PC-3 (cell line): ENCODE data around the gene SCRT2. TPM values are rescaled to one million over a fixed set of nuclear protein-coding genes. Genes with fewer than 3 reads are reported as not detected.

Experiments used
- ATAC-seq: fragments of 200-7000 bp; cut with Tn5 transposase; 2 replicates; pipeline ENCODE4 v1.9.1; 2020; ENCODE audit warnings: mild to moderate bottlenecking, moderate library complexity
- BruUV-seq: library from RNA; stranded (reverse); fragments of 400-500 nt; replicated peaks from 2 replicates; lab custom pipeline; 2021; lab: Mats Ljungman, UMichigan
- CTCF ChIA-PET: fragments of 300-600 bp; sonication (Branson Sonifier 250); formaldehyde crosslinking; loops from one replicate; lab custom pipeline; 2022; ENCODE audit warnings: antibody characterized with exemption; lab: Charles Lee
- POLR2A ChIA-PET: fragments of 300-600 bp; sonication (Branson Sonifier 250); formaldehyde crosslinking; loops from one replicate; lab custom pipeline; 2022; ENCODE audit warnings: antibody characterized with exemption; ENCODE audit not compliant: unreplicated experiment; lab: Charles Lee
- DNase-seq: peaks from one replicate; pipeline ENCODE4 v3.0.0-alpha.2; 2015
- H2AFZ ChIP-seq: fragments of 300-600 bp; sonication (generic); 2 replicates; pipeline ENCODE4 v1.6.0; 2016; ENCODE audit warnings: antibody characterized with exemption, low read length
- H3F3A ChIP-seq: fragments of 300-600 bp; sonication (generic); one replicate; pipeline ENCODE4 v1.6.0; 2017; ENCODE audit warnings: antibody characterized with exemption, low read length, control low read depth, mild to moderate bottlenecking; ENCODE audit not compliant: unreplicated experiment
- H3K27ac ChIP-seq: fragments of 300-600 bp; sonication (generic); 2 replicates; pipeline ENCODE4 v1.5.1; 2016; ENCODE audit warnings: mild to moderate bottlenecking, low read length
- H3K27me3 ChIP-seq: fragments of 300-600 bp; sonication (generic); 2 replicates; pipeline ENCODE4 v1.6.1; 2016; ENCODE audit warnings: low read length, mixed read lengths
- H3K36me3 ChIP-seq: fragments of 300-600 bp; sonication (generic); 2 replicates; pipeline ENCODE4 v1.6.1; 2016; ENCODE audit warnings: low read depth, mixed run types, low read length, mixed read lengths
- H3K4me1 ChIP-seq: fragments of 300-600 bp; sonication (generic); 2 replicates; pipeline ENCODE4 v1.5.1; 2016; ENCODE audit warnings: low read length; ENCODE audit not compliant: insufficient read depth
- H3K4me2 ChIP-seq: fragments of 300-600 bp; sonication (generic); 2 replicates; pipeline ENCODE4 v1.6.0; 2016; ENCODE audit warnings: low read length
- H3K4me3 ChIP-seq: fragments of 300-600 bp; sonication (generic); 2 replicates; pipeline ENCODE4 v1.5.1; 2016; ENCODE audit warnings: mild to moderate bottlenecking, low read length, mixed read lengths
- H3K79me2 ChIP-seq: fragments of 300-600 bp; sonication (generic); 2 replicates; pipeline ENCODE4 v1.6.1; 2017; ENCODE audit warnings: low read length, mixed read lengths
- H3K9ac ChIP-seq: fragments of 300-600 bp; sonication (generic); 2 replicates; pipeline ENCODE4 v1.6.0; 2016; ENCODE audit warnings: mild to moderate bottlenecking, low read length
- H3K9me2 ChIP-seq: fragments of 300-600 bp; sonication (generic); replicated peaks from 2 replicates; pipeline ENCODE4 v1.6.1; 2016; ENCODE audit warnings: mixed run types, low read length, mixed read lengths
- H3K9me3 ChIP-seq: fragments of 300-600 bp; sonication (generic); 2 replicates; pipeline ENCODE4 v1.6.1; 2016; ENCODE audit warnings: low read length, mixed read lengths
- H4K20me1 ChIP-seq: fragments of 300-600 bp; sonication (generic); 2 replicates; pipeline ENCODE4 v1.6.1; 2016; ENCODE audit warnings: low read length, mixed read lengths
- EZH2 ChIP-seq: fragments of 300-600 bp; sonication (generic); IDR thresholded peaks from one replicate; pipeline ENCODE4 v1.6.1; 2017; ENCODE audit warnings: antibody characterized with exemption, mild to moderate bottlenecking, low read length; ENCODE audit not compliant: unreplicated experiment
- EZH2phosphoT487 ChIP-seq: fragments of 300-600 bp; sonication (generic); IDR thresholded peaks from 2 replicates; pipeline ENCODE4 v1.6.1; 2018; ENCODE audit warnings: mild to moderate bottlenecking, antibody characterized with exemption, low read length, borderline replicate concordance
- intact Hi-C: fragments of 100-400 bp; cut with micrococcal nuclease; formaldehyde crosslinking; loops from 2 replicates; pipeline ENCODE4 v1.9.0; 2023
- total RNA-seq: library from RNA; depleted of rRNA; stranded (reverse); fragments of >200 nt; gene quantifications from 2 replicates; pipeline ENCODE4 v1.2.3, GENCODE V29; 2014
- TF ChIP-seq, protein P1 (sequence below): fragments of 300-600 bp; sonication (generic); conservative IDR thresholded peaks from 2 replicates; pipeline ENCODE4 v1.5.1; 2017; ENCODE audit warnings: antibody characterized with exemption, low read depth, mild to moderate bottlenecking, low read length

Gene SCRT2
- total RNA-seq, 1 experiment from 2014 or later: not detected

GRCh38 chr20:722822-723644, 47.4 kb upstream of the SCRT2 start:
- Histone ChIP-seq H3F3A (no peaks in the 10 kb centered on the region), H3K4me2 (no peak overlapping the region), H3K4me1 (no peaks in the 10 kb centered on the region), H3K79me2 (no peaks in the 10 kb centered on the region), H4K20me1 (no peaks in the 10 kb centered on the region), H3K27ac (no peak overlapping the region), H3K9me3 (no peaks in the 10 kb centered on the region), H3K27me3 (peaks cover 60% of the 10 kb centered on the region), H3K9me2 (no peaks in the 10 kb centered on the region), H3K9ac (no peak overlapping the region), H3K4me3 (no peak overlapping the region), H3K36me3 (no peaks in the 10 kb centered on the region), H2AFZ (no peak overlapping the region)
- intact Hi-C loops: no loop called here
- ChIA-PET CTCF (no interaction called here), POLR2A (no interaction called here)
- DNase-seq: no peak
- no TSS peak for BruUV-seq
- TF ChIP-seq EZH2phosphoT487: no peak
- TF ChIP-seq, protein P1, sequence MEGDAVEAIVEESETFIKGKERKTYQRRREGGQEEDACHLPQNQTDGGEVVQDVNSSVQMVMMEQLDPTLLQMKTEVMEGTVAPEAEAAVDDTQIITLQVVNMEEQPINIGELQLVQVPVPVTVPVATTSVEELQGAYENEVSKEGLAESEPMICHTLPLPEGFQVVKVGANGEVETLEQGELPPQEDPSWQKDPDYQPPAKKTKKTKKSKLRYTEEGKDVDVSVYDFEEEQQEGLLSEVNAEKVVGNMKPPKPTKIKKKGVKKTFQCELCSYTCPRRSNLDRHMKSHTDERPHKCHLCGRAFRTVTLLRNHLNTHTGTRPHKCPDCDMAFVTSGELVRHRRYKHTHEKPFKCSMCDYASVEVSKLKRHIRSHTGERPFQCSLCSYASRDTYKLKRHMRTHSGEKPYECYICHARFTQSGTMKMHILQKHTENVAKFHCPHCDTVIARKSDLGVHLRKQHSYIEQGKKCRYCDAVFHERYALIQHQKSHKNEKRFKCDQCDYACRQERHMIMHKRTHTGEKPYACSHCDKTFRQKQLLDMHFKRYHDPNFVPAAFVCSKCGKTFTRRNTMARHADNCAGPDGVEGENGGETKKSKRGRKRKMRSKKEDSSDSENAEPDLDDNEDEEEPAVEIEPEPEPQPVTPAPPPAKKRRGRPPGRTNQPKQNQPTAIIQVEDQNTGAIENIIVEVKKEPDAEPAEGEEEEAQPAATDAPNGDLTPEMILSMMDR: no peak
- no peak for TF ChIP-seq EZH2
- ATAC-seq: no peak

GRCh38 chr20:721876-722275, 46.3 kb upstream of the SCRT2 start:
- Histone ChIP-seq H3K4me1 (no peaks in the 10 kb centered on the region), H3F3A (no peaks in the 10 kb centered on the region), H3K4me3 (no peak overlapping the region), H3K4me2 (no peak overlapping the region), H2AFZ (no peak overlapping the region), H3K79me2 (no peaks in the 10 kb centered on the region), H3K9ac (no peak overlapping the region), H3K36me3 (no peaks in the 10 kb centered on the region), H3K9me2 (no peaks in the 10 kb centered on the region), H4K20me1 (no peaks in the 10 kb centered on the region), H3K27ac (no peak overlapping the region), H3K9me3 (no peaks in the 10 kb centered on the region), H3K27me3 (peaks cover 59% of the 10 kb centered on the region)
- DNase-seq: no peak
- ATAC-seq: no peak
- BruUV-seq: no TSS peak
- POLR2A ChIA-PET: no interaction called here
- intact Hi-C loops: no loop called here
- TF ChIP-seq EZH2phosphoT487 (no peak), EZH2 (no peak)
- TF ChIP-seq, protein P1: no peak
- CTCF ChIA-PET: no interaction called here

DNA sequence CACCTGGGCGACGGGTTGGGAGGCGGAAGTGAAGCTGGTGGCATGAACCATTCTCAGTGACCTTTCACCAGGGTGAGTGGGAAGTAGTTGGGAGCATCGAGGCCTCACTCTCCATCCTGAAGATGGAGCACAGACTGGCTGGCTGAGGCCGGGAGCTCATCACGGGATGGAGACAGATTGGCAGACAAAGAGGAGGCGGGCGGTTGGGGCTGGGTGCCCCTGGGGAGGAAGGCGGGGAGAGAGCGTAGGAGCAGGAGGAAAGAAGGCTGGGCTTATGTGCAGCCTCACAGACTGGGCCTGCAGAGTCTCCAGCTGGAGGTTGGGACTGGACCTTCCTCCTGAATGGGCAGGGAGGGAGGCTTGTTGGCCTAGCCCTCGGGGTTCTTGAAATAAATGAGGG, 44.2 kb upstream of the SCRT2 start:
- no peak for ATAC-seq
- H4K20me1 ChIP-seq: no peaks in the 10 kb centered on the region
- H3K79me2 ChIP-seq: no peaks in the 10 kb centered on the region
- H3K9me2 ChIP-seq: no peaks in the 10 kb centered on the region
- H3K4me1 ChIP-seq: no peaks in the 10 kb centered on the region
- H3K9me3 ChIP-seq: 0 out of 2 replicates have a peak, but pooled peaks cover 1% of the 10 kb centered on the region
- no peak for DNase-seq
- no peak overlapping the region for H3K9ac ChIP-seq
- no TSS peak for BruUV-seq
- no peaks in the 10 kb centered on the region for H3F3A ChIP-seq
- intact Hi-C loops: no loop called here
- no peak overlapping the region for H3K4me3 ChIP-seq
- CTCF ChIA-PET: no interaction called here
- TF ChIP-seq EZH2: no peak
- no peak for TF ChIP-seq EZH2phosphoT487
- TF ChIP-seq, protein P1: no peak
- POLR2A ChIA-PET: no interaction called here
- H3K4me2 ChIP-seq: no peak overlapping the region
- H3K36me3 ChIP-seq: no peaks in the 10 kb centered on the region
- no peak overlapping the region for H3K27ac ChIP-seq
- peaks cover 62% of the 10 kb centered on the region for H3K27me3 ChIP-seq
- H2AFZ ChIP-seq: no peak overlapping the region
